Endothelial cell of umbilical vein (primary cell): Measurements from ENCODE around the gene C10orf143. TPM values are rescaled to one million over a fixed set of nuclear protein-coding genes. Genes with fewer than 3 reads are reported as not detected.

Experiments used
- BruUV-seq: library from RNA; stranded (reverse); fragments of 400-500 nt; replicated peaks from 2 replicates; lab custom pipeline; 2021; lab: Mats Ljungman, UMichigan
- CTCF ChIA-PET: fragments of 300-600, 350-600 bp; sonication (Branson Sonifier 250); formaldehyde crosslinking; loops from one replicate; lab custom pipeline; 2021; ENCODE audit warnings: antibody characterized with exemption, inconsistent platforms; lab: Charles Lee
- POLR2A ChIA-PET: fragments of 300-600, 350-600 bp; sonication (Branson Sonifier 250); formaldehyde crosslinking; loops from one replicate; lab custom pipeline; 2021; ENCODE audit warnings: antibody characterized with exemption, inconsistent platforms; lab: Charles Lee
- DNase-seq: peaks from one replicate; pipeline ENCODE4 v3.0.0-alpha.2; 2011; ENCODE audit warnings: low read depth, low spot score
- FAIRE-seq: peaks from 2 replicates; lab custom pipeline; 2011; peaks lifted over from hg19 to GRCh38; lab: Jason Lieb, UNC
- H2AFZ ChIP-seq: 2 replicates; pipeline ENCODE4 v1.6.0; 2012; ENCODE audit warnings: low read depth, low read length, control low read depth, inconsistent platforms
- H3K27ac ChIP-seq: 2 replicates; pipeline ENCODE4 v1.5.1; 2011; ENCODE audit warnings: low read depth, mild to moderate bottlenecking, control low read depth, low read length, moderate library complexity; ENCODE audit not compliant: insufficient read depth
- H3K27me3 ChIP-seq, 2 experiments: 2 replicates each; pipeline versions ENCODE4 v1.6.0 to v1.6.1; 2011; ENCODE audit warnings: low read length in 2 of 2, mixed read lengths in 1 of 2; ENCODE audit not compliant: control insufficient read depth in 2 of 2, insufficient read depth in 2 of 2
- H3K36me3 ChIP-seq, 2 experiments: 2 replicates in 1 of 2; 3 replicates in 1 of 2; pipeline ENCODE4 v1.5.1; 2011; ENCODE audit warnings: low read length in 2 of 2, mild to moderate bottlenecking in 1 of 2, moderate library complexity in 1 of 2; ENCODE audit not compliant: control insufficient read depth in 2 of 2, insufficient read depth in 2 of 2; ENCODE audit errors: extremely low read depth in 1 of 2
- H3K4me1 ChIP-seq: 3 replicates; pipeline ENCODE4 v1.5.1; 2011; ENCODE audit warnings: mild to moderate bottlenecking, low read length; ENCODE audit not compliant: control insufficient read depth, insufficient read depth; ENCODE audit errors: extremely low read depth
- H3K4me2 ChIP-seq: 2 replicates; pipeline ENCODE4 v1.6.1; 2011; ENCODE audit warnings: low read length, control low read depth, mixed read lengths; ENCODE audit not compliant: insufficient read depth
- H3K4me3 ChIP-seq, 3 experiments: fragments of 200-600 bp in 1 of 3; sonication (generic), shearing (Covaris generic) in 1 of 3; replicated peaks in 1 of 3; 2 replicates each; pipeline ENCODE4 v1.5.1; 2011 to 2016; ENCODE audit warnings: control low read depth in 3 of 3, low read length in 3 of 3, mild to moderate bottlenecking in 2 of 3, inconsistent platforms in 1 of 3, low read depth in 1 of 3, moderate library complexity in 1 of 3; ENCODE audit not compliant: insufficient read depth in 1 of 3
- H3K79me2 ChIP-seq: 2 replicates; pipeline ENCODE4 v1.6.0; 2012; ENCODE audit warnings: low read length, inconsistent platforms; ENCODE audit not compliant: control insufficient read depth, insufficient read depth
- H3K9ac ChIP-seq: replicated peaks from 2 replicates; pipeline ENCODE3; 2011; ENCODE audit warnings: low read length, control low read depth; ENCODE audit not compliant: insufficient read depth; ENCODE audit errors: extremely low read depth
- H3K9me1 ChIP-seq: replicated peaks from 3 replicates; pipeline ENCODE4 v1.6.0; 2011; ENCODE audit warnings: mild to moderate bottlenecking, low read length; ENCODE audit not compliant: control insufficient read depth, insufficient read depth; ENCODE audit errors: extremely low read depth
- H3K9me3 ChIP-seq: replicated peaks from 2 replicates; pipeline ENCODE4 v1.5.1; 2012; ENCODE audit warnings: low read length, inconsistent platforms; ENCODE audit not compliant: control insufficient read depth, insufficient read depth
- H4K20me1 ChIP-seq: replicated peaks from 2 replicates; pipeline ENCODE3; 2011; ENCODE audit warnings: mild to moderate bottlenecking, low read length; ENCODE audit not compliant: control insufficient read depth, insufficient read depth; ENCODE audit errors: extremely low read depth
- CTCF ChIP-seq, 2 donors: IDR thresholded peaks; 1 replicate in 1 of 2; 2 replicates in 1 of 2; pipeline ENCODE4 v1.5.1; 2011; ENCODE audit warnings: low read length in 2 of 2, mild to moderate bottlenecking in 2 of 2, moderate library complexity in 2 of 2, control low read depth in 1 of 2, inconsistent platforms in 1 of 2, low read depth in 1 of 2; ENCODE audit not compliant: insufficient read depth in 1 of 2; ENCODE audit errors: extremely low read depth in 1 of 2
- EZH2 ChIP-seq: IDR thresholded peaks from 2 replicates; pipeline ENCODE4 v1.6.1; 2012; ENCODE audit warnings: borderline replicate concordance, low read depth, mild to moderate bottlenecking, moderate library complexity, low read length, inconsistent platforms; ENCODE audit not compliant: severe bottlenecking
- FOS ChIP-seq: IDR thresholded peaks from 2 replicates; pipeline ENCODE4 v1.6.1; 2011; ENCODE audit warnings: mild to moderate bottlenecking, low read length, moderate library complexity, borderline replicate concordance; ENCODE audit not compliant: insufficient read depth
- GATA2 ChIP-seq: IDR thresholded peaks from 2 replicates; pipeline ENCODE4 v1.7.0; 2011; ENCODE audit warnings: low read depth, mild to moderate bottlenecking, moderate library complexity, mixed read lengths, low read length; ENCODE audit not compliant: insufficient read length, insufficient read depth
- JUN ChIP-seq: IDR thresholded peaks from 2 replicates; pipeline ENCODE4 v1.6.1; 2011; ENCODE audit warnings: borderline replicate concordance, low read depth; ENCODE audit not compliant: insufficient read length, insufficient read depth
- MAX ChIP-seq: IDR thresholded peaks from 2 replicates; pipeline ENCODE4 v1.6.1; 2011; ENCODE audit not compliant: insufficient read depth, insufficient read length
- MYC ChIP-seq: IDR thresholded peaks from one replicate; pipeline ENCODE4 v1.6.1; 2011; ENCODE audit warnings: mild to moderate bottlenecking, low read depth, low read length
- POLR2A ChIP-seq: IDR thresholded peaks from 2 replicates; pipeline ENCODE4 v1.6.1; 2012; ENCODE audit warnings: low read depth, mild to moderate bottlenecking, control low read depth, low read length
- POLR2AphosphoS5 ChIP-seq: IDR thresholded peaks from 2 replicates; pipeline ENCODE4 v1.6.1; 2012; ENCODE audit warnings: low read depth, mild to moderate bottlenecking, control low read depth, low read length, moderate library complexity; ENCODE audit not compliant: insufficient read depth
- dilution Hi-C: fragments of 300-500 bp; cut with MboI; formaldehyde crosslinking; loops from one replicate; pipeline ENCODE4 v1.15.0; 2019; ENCODE audit warnings: low sequenced_read_pairs; ENCODE audit not compliant: extremely low pct_ligation_motif_present
- intact Hi-C: fragments of 100-400 bp; cut with micrococcal nuclease; formaldehyde crosslinking; loops from one replicate; pipeline ENCODE4 v1.10.0; 2022
- polyA plus RNA-seq, 4 experiments: library from polyadenylated mRNA; depleted of rRNA in 3 of 4; stranded (reverse) in 3 of 4; unstranded in 1 of 4; fragments of >200 nt; gene quantifications; 2 replicates each; pipeline versions ENCODE4 v1.2.1 to v1.2.3, GENCODE V29; 2011 to 2012; ENCODE audit warnings: missing spikeins in 1 of 4
- total RNA-seq: library from RNA; stranded (reverse); gene quantifications from 2 replicates; pipeline ENCODE4 v1.2.3, GENCODE V29; 2021

C10orf143 gene
- total and polyA plus RNA-seq, 2 donors (not counting 3 experiments of a cell fraction or from before 2014, with no cell fraction given): 0.26 to 0.44 TPM

- H4K20me1 ChIP-seq: no peaks in the 10 kb centered on the region
- CTCF ChIA-PET: no interaction called here
- H2AFZ ChIP-seq: no peak overlapping the region
- H3K27me3 ChIP-seq: no peaks in the 10 kb centered on the region
- DNase-seq: no peak
- no peaks in the 10 kb centered on the region for H3K79me2 ChIP-seq
- FAIRE-seq: no peak
- no peaks in the 10 kb centered on the region for H3K4me1 ChIP-seq
- dilution Hi-C loops: no loop called here
- POLR2A ChIA-PET: no interaction called here
- no peak overlapping the region for H3K4me2 ChIP-seq
- H3K9me3 ChIP-seq: no peaks in the 10 kb centered on the region
- BruUV-seq: no TSS peak
- intact Hi-C loops: no loop called here
- no peaks in the 10 kb centered on the region for H3K9me1 ChIP-seq
- no peaks in the 10 kb centered on the region for H3K36me3 ChIP-seq
- TF ChIP-seq MAX (no peak), POLR2A (no peak), GATA2 (no peak), POLR2AphosphoS5 (no peak), CTCF (IDR thresholded peaks at IDR 0.05; ENCODE audit: extremely low read depth in 1 of 2, insufficient read depth in 1 of 2, low read depth in 1 of 2, low read length in 2 of 2) (no peak), JUN (no peak), MYC (no peak), FOS (no peak), EZH2 (no peak)
- H3K27ac ChIP-seq: no peak overlapping the region
- H3K4me3 ChIP-seq: no peak overlapping the region
- no peak overlapping the region for H3K9ac ChIP-seq
Observed at GRCh38 chr10:130027716-130028464, 82.7 kb downstream of the C10orf143 start.
